ENCODE results near the gene NAXD. TPM values are rescaled to one million over a fixed set of nuclear protein-coding genes. Genes with fewer than 3 reads are reported as not detected.
A peak's percentile ranks its signal among the peaks of the same experiment; 100 is the strongest.

The NAXD gene
- total RNA-seq, 4 donors from 2014 or later: 14.5 to 25.2 (median 17.4) TPM

DNA sequence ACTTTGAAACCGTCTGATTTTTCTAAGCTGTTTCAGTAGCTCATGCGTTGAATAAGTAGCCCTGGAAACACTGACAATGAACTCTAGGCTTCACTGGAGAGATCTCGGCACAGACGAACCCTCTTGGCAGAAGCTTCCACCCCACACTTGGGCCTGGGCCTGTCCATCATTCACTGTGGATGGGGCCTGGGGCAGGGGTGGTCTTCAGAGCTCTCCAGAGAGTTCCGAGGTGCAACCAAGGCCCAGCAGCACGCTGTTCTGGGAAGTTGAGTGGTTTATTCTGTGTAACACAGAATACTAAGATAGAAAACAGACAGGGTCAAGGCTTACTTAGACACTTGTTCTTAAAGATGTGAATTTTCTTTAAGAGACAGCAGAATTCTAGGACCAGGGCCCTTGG, 21.9 kb downstream of the NAXD start:
- peaks cover 34 to 92% (median 48%) of the 10 kb centered on the region in 3 donors for H3K36me3 ChIP-seq
- no peaks in the 10 kb centered on the region for H3K9me3 ChIP-seq
- H3K27ac ChIP-seq: no peak overlapping the region
- no peaks in the 10 kb centered on the region for H3K27me3 ChIP-seq
- no peak overlapping the region for H3K4me3 ChIP-seq
- WGBS, 2 donors: 79 to 82% methylated on average over 3 to 5 of the region's 6 CpGs
- intact Hi-C loops (cut with DNase I): no loop called here
- DNase-seq: no peak
- TF ChIP-seq, protein P1, sequence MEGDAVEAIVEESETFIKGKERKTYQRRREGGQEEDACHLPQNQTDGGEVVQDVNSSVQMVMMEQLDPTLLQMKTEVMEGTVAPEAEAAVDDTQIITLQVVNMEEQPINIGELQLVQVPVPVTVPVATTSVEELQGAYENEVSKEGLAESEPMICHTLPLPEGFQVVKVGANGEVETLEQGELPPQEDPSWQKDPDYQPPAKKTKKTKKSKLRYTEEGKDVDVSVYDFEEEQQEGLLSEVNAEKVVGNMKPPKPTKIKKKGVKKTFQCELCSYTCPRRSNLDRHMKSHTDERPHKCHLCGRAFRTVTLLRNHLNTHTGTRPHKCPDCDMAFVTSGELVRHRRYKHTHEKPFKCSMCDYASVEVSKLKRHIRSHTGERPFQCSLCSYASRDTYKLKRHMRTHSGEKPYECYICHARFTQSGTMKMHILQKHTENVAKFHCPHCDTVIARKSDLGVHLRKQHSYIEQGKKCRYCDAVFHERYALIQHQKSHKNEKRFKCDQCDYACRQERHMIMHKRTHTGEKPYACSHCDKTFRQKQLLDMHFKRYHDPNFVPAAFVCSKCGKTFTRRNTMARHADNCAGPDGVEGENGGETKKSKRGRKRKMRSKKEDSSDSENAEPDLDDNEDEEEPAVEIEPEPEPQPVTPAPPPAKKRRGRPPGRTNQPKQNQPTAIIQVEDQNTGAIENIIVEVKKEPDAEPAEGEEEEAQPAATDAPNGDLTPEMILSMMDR (IDR thresholded peaks at IDR 0.05): no peak
- TF ChIP-seq POLR2A (IDR thresholded peaks at IDR 0.05): no peak
- H3K4me1 ChIP-seq: peaks cover 0 to 19% (median 0%) of the 10 kb centered on the region in 3 donors

DNA sequence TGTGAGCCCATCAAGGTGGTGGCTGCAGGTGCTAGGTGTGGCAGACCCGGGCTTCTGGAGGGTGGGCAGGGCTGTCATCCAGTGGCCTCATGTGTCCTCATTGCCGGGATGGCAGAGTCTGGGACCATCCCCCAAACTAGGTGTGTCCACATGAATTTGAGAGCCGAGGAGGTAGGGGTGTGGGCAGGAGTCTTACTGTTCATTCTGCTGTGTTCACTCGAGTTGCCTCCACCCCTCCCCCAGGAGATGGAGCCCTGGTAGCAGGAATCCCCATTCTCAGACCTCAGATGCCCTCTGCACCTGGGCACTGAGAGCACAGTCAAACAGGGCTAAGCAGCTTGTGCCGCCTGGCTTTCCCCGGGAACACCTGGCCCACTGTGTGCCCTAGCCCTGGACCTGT, 22.4 kb downstream of the NAXD start:
- H3K27ac ChIP-seq: no peak overlapping the region
- no peak for DNase-seq
- intact Hi-C loops (cut with DNase I): no loop called here
- H3K27me3 ChIP-seq: no peaks in the 10 kb centered on the region
- H3K9me3 ChIP-seq: no peaks in the 10 kb centered on the region
- peaks cover 39 to 92% (median 53%) of the 10 kb centered on the region in 3 donors for H3K36me3 ChIP-seq
- TF ChIP-seq POLR2A (IDR thresholded peaks at IDR 0.05): no peak
- TF ChIP-seq, protein P1 (IDR thresholded peaks at IDR 0.05): no peak
- peaks cover 0 to 19% (median 0%) of the 10 kb centered on the region in 3 donors for H3K4me1 ChIP-seq
- 67 to 100% methylated on average over 2 to 6 of the region's 6 CpGs for WGBS, 2 donors
- H3K4me3 ChIP-seq: no peak overlapping the region

DNA sequence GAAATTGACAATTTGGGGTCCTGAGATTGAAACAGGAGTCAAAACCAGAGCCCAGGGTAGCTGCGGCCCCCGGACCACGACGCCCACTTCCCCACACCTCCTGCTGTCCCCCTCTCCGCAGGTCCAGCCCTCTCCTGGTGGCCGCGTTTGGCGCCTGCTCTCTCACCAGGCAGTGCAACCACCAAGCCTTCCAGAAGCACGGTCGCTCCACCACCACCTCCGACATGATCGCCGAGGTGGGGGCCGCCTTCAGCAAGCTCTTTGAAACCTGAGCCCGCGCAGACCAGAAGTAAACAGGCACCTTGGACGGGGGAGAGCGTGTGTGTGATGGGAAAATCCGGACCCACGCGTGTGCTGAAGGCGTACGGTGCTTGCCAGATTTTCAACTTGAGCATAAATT, 22.9 kb downstream of the NAXD start:
- no peak for DNase-seq
- Histone ChIP-seq H3K9me3 (no peaks in the 10 kb centered on the region), H3K36me3 (peaks cover 41 to 93% (median 56%) of the 10 kb centered on the region in 3 donors), H3K27me3 (no peaks in the 10 kb centered on the region), H3K27ac (no peak overlapping the region), H3K4me3 (no peak overlapping the region), H3K4me1 (peaks cover 0 to 19% (median 0%) of the 10 kb centered on the region in 3 donors)
- 87 to 93% methylated on average over 14 to 15 of the region's 23 CpGs for WGBS, 2 donors
- intact Hi-C loops (cut with DNase I): no loop called here
- TF ChIP-seq POLR2A (IDR thresholded peaks at IDR 0.05): no peak
- TF ChIP-seq, protein P1 (IDR thresholded peaks at IDR 0.05): no peak

DNA sequence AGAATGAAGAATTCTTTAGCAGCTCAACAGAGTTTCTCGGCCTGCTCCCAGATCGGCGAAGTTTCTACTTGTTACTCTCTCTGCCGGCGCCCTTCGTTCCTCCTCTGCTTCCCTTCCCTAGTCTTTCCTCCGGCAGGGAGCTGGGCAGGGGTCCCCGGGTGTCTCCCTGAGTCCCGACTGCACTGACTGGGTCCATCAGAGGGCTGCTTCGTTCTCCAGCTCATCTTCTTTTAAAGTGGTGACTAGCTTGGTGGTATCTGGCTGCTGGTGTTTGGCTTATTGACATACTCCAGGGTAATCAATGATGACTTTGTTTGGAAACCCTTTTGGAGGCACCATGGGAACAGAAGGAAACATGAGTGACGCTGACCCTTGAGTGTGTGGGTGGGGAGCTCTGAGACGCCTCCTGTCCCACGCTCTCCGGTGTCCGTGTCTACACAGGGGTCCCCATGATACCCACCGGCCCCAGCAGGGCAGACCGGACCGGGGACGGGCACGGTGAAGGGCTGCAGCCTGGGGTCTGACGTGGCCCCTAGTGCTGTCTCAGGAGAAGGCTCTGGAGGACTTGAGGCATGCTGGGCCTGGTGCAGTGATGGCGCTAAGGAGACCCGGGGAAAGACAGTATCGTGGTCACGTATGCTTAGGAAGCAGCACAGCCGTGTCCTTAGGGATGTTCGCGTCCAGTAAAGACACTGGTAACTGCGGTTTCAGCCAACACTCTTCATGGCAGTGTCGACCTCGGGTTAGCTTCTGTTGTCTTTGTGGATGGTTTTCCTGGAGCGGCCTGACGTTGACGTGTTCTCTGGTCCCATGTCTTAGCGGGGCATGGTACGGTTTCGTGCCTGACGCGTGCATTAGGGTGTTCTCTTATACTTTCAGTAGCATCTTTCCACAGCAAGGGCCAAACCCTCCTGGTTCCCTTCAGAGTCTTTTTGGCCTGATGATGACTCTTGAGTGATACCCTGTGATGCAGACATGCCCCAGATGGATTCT, 23.8 kb downstream of the NAXD start:
- Histone ChIP-seq H3K9me3 (no peaks in the 10 kb centered on the region), H3K27me3 (no peaks in the 10 kb centered on the region), H3K27ac (no peak overlapping the region), H3K36me3 (peaks cover 41 to 100% (median 57%) of the 10 kb centered on the region in 3 donors), H3K4me1 (peaks cover 0 to 19% (median 0%) of the 10 kb centered on the region in 3 donors), H3K4me3 (no peak overlapping the region)
- intact Hi-C loops (cut with DNase I): no loop called here
- 83 to 95% methylated on average over 28 to 34 of the region's 39 CpGs for WGBS, 2 donors
- TF ChIP-seq, protein P1 (IDR thresholded peaks at IDR 0.05): no peak
- no peak for TF ChIP-seq POLR2A (IDR thresholded peaks at IDR 0.05)
- no peak for DNase-seq

DNA sequence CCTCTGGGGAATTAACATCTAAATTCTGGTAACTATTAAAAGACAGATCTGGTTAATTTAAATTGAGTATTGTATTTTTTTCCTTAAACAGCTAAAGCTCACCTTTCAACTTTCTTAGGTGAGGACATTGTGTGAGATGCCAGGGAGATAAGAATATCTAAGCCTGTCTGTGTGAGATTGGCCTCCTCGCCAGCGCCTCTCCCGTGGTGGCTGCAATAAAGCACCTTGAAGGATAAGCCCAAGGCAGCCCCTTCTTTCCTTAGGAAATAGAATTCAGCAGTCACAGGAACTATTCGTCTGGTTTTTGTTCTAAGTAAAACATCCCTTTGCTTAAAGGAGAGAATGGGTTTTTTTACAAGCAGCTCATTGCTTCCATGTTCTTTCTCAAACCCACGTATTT, 24.6 kb downstream of the NAXD start:
- H3K4me1 ChIP-seq: peaks cover 2 to 26% (median 4%) of the 10 kb centered on the region in 3 donors
- TF ChIP-seq, protein P1 (IDR thresholded peaks at IDR 0.05): no peak
- TF ChIP-seq POLR2A (IDR thresholded peaks at IDR 0.05): no peak
- DNase-seq: no peak
- peaks cover 35 to 94% (median 48%) of the 10 kb centered on the region in 3 donors for H3K36me3 ChIP-seq
- peak overlapping the region in 1 of 4 donors; percentile 39 for H3K27ac ChIP-seq
- no peak overlapping the region for H3K4me3 ChIP-seq
- no peaks in the 10 kb centered on the region for H3K27me3 ChIP-seq
- 76 to 85% methylated on average over 5 of the region's 5 CpGs for WGBS, 2 donors
- no peaks in the 10 kb centered on the region for H3K9me3 ChIP-seq
- intact Hi-C loops (cut with DNase I): no loop called here

Data from esophagus squamous epithelium (tissue), 5 donors.